C4-2B (cell line): Measurements from ENCODE around the gene FRMD3.

Source experiments
- ZFX ChIP-seq: fragments of 450-650 bp; IDR thresholded peaks from 2 replicates; pipeline ENCODE4 v1.6.1; 2017
- TF ChIP-seq, protein P1 (sequence below): fragments of 450-650 bp; conservative IDR thresholded peaks from 2 replicates; pipeline ENCODE4 v1.5.1; 2017; ENCODE audit warnings: mild to moderate bottlenecking

GRCh38 chr9:83533296-83533695 is 4.9 kb downstream of the FRMD3 start:
- TF ChIP-seq, protein P1, sequence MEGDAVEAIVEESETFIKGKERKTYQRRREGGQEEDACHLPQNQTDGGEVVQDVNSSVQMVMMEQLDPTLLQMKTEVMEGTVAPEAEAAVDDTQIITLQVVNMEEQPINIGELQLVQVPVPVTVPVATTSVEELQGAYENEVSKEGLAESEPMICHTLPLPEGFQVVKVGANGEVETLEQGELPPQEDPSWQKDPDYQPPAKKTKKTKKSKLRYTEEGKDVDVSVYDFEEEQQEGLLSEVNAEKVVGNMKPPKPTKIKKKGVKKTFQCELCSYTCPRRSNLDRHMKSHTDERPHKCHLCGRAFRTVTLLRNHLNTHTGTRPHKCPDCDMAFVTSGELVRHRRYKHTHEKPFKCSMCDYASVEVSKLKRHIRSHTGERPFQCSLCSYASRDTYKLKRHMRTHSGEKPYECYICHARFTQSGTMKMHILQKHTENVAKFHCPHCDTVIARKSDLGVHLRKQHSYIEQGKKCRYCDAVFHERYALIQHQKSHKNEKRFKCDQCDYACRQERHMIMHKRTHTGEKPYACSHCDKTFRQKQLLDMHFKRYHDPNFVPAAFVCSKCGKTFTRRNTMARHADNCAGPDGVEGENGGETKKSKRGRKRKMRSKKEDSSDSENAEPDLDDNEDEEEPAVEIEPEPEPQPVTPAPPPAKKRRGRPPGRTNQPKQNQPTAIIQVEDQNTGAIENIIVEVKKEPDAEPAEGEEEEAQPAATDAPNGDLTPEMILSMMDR: no peak
- TF ChIP-seq ZFX: no peak
